GM12892 (cell line): ENCODE measurements around the gene GPATCH1.

Experiments
- POLR2A ChIP-seq: IDR thresholded peaks from 2 replicates; pipeline ENCODE4 v1.6.1; 2011; ENCODE audit warnings: low read depth, low read length, control low read depth
- POLR2AphosphoS5 ChIP-seq: IDR thresholded peaks from 2 replicates; pipeline ENCODE4 v1.6.1; 2011; ENCODE audit warnings: low read depth, low read length, control low read depth

- TF ChIP-seq POLR2A = no peak
- TF ChIP-seq POLR2AphosphoS5 = no peak
Measured at GRCh38 chr19:33085570-33086128, 4.7 kb downstream of the GPATCH1 start.
